Activated gamma-delta T cell treated with anti-CD3 and anti-CD28 coated beads, Interleukin-2, amount 50 U/mL, for 16 hours (primary cell): ENCODE data around the gene GPR32.
A peak's percentile ranks its signal among the peaks of the same experiment; 100 is the strongest.
"Not testable (repeated sequence)": the region's sequence is repeated elsewhere in the genome, so short reads cannot be mapped to it uniquely, and the experiment has no call there.

Source experiments
- DNase-seq: peaks from one replicate; pipeline ENCODE4 v3.0.0-alpha.2; 2020; ENCODE audit warnings: low read depth

Gene GPR32

DNA sequence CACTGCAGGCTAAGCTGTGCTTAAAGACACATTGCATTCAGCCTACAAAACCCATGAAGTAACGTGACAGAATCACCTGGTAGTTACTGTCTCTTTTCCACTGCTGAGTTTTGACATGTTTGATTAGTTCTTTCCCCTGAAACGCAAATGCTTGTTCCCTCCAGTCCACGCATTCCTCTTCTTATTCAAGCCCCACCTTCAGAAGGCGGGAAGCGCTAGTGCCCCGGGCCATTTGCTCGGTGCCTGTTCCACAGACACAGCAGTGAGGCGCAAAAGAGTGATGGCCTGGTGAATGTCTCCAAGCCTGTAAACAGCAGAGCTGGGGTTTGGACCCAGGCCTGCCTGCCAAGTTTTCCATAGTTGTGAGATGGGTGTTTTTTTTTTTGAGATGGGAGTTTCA, 30.8 kb downstream of the GPR32 start:
- no peak for DNase-seq

DNA sequence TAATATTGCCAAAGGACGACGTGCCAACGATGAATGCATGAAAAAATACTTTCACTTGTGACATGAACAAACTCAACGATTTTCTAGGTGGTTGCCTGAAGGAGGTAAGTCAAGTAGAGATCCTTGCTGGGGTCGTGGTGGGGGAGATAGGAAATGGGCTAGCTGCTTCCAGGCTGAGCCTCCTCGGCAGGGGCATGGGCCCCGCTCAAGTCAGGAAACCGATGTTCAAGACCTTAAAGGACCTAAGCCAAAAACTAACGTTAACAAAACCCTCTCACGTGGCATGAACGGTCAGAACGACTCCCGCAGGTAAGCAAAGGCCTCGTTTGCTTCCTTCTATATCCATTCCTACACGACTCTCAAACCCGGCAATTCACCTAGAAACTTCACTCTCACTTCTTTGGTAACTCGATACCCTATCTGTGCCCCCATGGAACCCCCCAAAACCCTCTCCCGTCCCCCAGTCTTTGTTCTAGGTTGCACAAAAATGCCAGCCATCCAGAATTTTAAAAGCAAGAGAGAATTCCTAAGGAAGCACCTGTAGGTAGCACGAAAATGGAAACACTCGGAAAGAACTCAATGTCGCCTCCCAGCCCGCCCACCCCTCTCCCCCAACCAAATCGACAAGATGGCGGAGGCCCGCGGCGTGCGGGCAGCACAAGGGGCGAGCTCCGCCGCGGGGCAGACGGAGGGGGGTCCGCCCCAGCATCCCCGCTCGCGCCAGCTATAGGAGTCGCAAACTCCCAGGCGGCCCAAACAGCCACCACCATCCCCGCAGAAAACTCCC, 33.6 kb downstream of the GPR32 start:
- DNase-seq: peak; percentile 15

DNA sequence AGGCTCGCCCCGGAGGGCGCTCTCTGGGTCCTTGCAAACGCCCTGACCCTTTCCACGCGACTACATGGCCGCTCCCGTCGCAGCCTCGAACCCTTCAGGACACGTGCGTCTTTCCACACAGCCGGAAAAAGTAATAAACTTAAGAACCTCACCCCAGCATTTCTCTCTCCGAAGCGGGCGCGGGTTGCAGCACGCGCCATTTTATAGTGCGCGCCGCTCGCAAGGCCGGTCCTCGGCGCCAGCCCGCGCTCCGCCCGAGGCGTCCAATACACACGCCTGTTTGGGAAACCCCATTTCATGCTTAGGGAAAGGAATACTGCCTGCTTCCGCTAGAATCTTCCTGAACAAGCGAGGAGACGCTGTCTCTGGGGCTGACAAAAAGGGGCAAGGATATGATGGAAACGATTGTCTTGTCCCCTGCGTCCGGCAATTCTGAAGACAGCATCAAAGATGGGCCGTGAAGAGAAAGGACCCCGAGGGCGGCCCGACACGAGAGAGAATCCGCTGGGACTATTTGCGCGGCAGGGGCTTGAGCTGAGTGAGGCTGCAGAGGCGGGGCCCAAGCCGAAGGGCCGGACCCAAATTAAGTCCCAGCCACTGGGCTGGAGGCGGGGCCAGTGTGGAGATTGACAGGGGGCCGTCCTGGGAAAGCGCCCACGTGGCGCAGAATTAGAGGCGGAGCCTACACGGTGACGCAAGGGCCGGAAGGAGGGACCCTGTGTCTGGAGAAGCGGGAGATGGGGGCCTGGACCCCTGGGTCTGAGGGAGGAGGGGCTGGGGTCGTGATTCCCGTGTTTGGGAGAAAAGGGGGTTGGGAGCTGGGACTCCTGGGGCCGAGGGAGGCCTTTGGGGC, 34.4 kb downstream of the GPR32 start:
- DNase-seq: peak; percentile 98

DNA sequence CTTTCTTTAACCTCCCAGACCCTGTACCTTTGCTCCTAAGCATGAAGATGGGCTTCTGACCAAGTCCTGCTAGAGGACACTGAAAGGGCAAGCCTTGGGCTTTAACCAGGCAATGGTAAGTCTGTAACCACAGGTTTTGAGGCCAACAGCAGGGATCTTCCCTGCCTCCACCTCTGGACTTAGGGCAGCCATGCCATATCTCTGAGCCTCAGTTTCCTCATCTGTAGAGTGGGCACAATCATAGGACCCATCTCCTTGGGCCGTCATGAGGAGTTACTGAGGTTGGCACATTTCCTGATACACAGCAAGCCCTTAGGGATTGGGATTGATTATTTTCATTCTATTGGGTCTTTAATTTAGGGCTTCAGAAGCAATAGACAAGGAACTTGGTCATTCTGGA, 38.6 kb downstream of the GPR32 start:
- DNase-seq: no peak

DNA sequence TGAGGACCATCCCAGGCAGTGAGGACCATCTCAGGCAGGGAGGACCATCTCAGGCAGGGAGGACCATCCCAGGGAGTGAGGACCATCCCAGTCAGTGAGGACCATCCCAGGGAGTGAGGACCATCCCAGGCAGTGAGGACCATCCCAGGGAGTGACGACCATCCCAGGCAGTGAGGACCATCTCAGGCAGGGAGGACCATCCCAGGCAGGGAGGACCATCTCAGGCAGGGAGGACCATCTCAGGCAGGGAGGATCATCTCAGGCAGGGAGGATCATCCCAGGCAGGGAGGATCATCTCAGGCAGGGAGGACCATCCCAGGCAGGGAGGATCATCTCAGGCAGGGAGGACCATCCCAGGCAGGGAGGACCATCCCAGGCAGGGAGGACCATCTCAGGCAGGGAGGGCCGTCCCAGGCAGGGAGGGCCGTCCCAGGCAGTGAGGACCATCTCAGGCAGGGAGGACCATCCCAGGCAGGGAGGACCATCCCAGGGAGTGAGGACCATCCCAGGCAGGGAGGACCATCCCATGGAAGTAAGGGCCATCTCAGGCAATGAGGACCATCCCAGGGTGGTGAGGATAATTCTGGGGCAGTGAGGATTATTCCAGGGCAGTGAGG, 41.5 kb downstream of the GPR32 start:
- DNase-seq: not testable (repeated sequence)

DNA sequence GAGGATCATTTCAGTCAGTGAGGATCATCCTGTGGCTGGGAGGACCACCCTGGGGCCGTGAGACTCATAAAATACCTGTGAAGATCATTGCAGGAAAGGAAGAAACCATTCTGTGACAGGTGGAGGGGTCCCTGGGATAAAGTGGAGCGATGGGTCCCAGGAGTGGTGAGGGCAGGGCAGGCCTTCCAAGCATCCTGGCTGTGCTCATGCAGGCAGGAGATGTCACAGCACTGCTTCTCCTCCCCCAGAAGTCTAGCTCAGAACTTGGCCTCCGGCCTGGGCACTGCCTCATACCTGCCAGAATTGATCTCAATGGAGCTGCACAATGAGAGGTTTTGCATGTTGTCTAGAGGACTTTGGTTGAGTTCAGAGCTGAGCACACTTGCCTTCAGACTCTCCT, 42.2 kb downstream of the GPR32 start:
- DNase-seq: no peak

DNA sequence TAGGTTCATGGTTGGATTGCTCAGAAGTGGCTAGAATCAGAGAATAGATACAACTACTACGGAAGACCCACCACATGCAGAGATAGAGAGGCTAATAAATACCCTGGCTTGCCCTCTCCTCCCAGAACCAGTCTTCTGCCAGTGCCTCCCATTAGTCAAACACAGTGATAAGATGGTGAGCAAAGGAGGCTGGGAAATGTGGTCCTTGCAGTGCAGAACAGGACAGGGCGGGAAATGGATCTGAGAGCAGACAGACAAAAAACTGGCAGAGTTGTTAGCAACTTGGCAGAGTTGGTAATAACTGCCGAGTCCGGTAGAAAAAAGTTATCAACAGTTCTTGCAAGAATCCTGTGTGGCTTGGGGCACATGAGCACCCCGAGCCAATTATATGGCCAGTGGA, 44.6 kb downstream of the GPR32 start:
- DNase-seq: no peak

DNA sequence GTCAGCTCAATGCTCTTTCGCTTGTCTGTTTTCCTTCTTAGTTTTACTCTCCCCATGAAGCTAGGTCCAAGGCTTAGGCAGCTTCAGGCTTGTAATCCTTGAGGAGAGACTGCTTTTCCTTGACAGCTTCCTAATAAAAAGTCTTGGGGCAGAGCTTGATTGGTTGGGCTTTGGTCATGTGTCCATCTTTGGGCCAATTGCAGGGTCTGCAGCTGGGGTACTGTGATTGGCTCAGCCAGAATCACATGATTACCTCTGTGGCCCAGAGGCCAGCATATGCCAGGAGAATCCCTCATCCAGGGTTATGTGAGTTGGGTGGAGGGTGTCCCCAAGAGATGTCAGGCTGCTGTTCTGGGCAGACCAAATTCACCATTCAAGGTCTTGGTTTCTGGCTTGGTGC, 45.2 kb downstream of the GPR32 start:
- no peak for DNase-seq

DNA sequence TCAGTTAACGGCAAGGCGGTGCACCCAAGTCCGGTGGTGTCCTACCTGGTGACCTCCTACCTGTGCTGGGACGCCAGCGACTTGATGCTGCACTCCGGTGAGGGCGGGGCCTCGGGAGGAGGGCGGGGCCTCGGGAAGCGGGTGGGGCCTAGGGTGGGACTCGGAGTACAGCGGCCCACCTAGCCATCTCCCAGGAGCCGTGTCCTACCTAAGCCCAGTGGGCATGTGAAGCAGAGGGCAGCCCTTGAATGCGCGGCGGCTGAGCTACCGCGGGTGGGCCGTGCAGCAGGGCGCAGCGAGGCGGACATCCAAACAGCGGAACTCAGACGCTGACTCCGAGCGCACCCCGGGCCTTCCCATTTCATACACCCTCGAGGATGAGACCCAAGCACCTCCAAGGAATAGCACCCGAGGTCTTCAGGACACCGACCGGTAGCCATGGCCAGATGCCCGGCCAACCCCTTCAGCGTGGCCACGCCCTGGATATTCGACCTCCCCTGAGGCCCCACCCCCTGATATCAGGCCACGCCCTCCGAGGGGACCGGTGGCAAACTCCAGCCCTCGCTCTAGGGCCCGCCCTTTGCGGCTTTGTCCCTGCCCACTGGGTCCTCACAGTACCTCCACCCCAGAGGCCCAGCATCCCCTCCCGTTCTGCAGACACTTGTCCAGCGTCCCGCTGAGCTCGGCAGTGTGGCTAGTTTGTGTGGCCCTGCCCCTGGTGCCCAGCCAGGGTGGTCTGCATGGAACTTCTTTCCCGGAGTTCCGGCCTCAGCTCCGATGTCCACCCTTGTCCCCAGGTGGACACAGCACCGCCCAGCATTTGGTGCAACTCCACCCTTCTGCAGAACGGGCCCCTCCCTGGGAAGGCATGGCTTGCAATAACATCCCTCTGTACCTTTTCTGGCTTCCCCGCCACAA, 47.9 kb downstream of the GPR32 start:
- DNase-seq: no peak

DNA sequence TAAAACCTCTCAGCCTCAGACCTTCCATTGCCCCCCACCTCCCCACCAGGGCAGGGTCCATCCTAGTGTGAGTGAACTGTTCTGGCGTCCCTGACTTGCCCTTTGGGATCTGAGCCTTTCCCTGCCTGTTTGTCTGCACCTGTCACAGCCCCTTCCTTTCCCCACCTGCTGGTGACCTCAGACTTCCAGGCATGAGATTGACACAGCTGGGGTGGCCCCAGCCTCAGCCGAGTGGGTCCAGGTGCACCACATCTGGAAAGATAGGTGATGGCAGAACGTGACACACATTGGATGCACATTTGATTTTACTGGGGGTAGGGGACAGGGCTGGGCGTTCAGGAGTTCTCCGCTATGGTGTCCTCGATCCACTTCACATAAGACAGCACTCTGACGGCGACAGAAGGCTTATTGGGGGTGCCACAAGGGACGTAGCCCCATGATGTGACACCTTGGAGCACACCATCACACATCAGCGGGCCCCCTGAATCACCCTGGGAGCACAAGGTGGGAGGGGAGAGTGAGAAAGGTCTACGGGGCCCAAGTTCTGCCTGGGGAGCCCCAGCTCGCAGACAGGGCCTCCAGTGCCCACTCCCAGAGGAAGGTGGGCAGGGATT, 48.7 kb downstream of the GPR32 start:
- DNase-seq: no peak

DNA sequence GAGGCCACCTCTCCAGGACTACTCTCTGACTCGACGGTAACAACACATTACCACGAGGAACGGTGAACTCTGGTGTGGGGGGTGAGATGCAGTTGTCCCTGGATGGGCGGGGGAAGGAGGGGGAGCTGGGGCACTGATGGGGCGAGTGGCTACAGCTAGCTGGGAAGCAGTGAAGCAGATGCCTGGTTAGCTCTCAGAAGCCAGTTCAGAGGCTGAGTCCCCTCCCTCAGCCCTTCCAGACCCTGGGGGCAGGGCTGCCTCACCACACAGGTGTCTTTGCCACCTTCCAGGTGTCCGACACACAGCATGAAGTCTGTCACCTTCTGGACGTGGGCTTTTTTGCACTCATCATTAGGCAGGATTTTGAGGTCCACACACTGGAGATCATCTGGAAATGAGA, 49.4 kb downstream of the GPR32 start:
- no peak for DNase-seq

DNA sequence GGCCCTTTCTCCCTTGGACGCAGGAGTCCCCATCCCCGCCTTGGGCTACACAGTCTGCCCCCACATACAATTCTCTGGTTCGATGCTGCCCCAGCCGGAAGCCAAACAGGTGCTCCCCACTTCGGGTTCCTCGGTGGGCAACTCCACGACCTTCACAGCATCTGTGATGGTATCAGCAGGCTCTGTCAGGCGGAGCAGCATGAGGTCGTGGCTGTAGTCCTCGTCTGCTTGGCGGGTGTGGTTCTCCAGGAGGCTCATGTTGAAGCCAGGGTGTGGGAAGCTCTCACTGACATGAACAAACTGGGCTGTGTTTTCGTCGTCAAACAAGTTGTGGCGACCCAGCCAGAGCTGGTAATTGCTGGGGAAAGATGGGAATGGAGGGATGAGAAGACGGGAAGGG, 49.8 kb downstream of the GPR32 start:
- DNase-seq: no peak

DNA sequence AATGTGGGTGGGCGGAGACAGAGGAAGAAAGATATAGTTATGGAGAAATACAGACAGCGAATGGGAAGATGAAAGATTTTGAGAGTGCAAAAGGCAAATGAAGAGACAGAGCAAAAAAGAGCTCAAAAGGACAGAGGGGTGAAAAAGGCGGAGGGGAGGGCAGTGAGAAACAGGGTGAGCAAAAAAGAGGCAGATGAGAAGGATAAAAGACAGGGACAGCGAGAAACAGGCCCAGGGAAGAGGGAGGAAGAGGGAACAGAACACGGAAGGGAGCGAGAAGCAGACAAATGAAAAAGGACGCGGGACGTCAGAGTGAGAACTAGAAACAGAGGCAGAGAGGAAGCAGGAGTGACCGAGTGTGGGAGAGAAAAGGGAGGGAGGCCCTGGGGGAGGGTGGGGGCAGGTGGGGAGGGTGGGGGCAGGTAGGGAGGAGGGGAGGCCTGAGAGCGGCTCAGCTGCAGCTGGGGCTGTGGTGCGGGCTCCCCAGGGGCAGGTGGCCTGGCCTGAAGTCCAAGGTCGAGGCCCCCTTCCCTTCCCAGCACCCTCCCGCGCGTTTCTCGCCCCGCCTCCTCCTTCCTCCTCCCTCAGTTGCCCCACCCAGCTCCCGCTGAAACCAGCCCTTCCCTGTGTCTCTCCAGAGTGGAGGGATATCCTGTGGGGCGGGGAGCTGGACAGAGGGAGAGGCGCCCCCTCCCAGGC, 50.4 kb downstream of the GPR32 start:
- DNase-seq: no peak

DNA sequence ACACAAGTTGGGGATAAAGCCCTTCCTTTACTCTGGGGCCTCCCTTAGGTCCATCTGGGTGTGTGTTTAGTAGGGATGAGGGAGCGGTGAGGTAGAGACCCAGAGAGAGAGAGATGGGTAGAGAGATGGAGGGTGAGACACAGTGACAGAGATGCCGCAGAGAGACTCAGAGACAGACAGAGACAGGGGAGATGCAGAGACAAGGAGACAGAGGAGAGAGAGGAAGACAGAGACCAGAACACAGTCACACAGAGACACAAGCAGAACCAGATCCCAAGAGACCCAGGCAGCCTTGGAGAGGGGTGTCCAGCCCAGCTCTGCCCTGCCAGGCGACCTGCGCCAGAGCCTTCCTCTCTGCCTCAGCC, 51.0 kb downstream of the GPR32 start:
- no peak for DNase-seq
